ENCODE data around the gene PPP2R5C. TPM values are rescaled to one million over a fixed set of nuclear protein-coding genes. Genes with fewer than 3 reads are reported as not detected.

The PPP2R5C gene
- total RNA-seq, 3 donors from 2014 or later, result 90.5 to 105 (median 102) TPM

- H3K27me3 ChIP-seq, result no peaks in the 10 kb centered on the region
- no peak for DNase-seq (ENCODE audit: low spot score in 2 of 2)
- no peak overlapping the region for H3K4me3 ChIP-seq
- intact Hi-C loops (cut with DNase I; ENCODE audit: low total_unique reads), result no loop called here
- H3K4me1 ChIP-seq, result no peaks in the 10 kb centered on the region
- no peak overlapping the region for H3K27ac ChIP-seq
- H3K36me3 ChIP-seq, result no peaks in the 10 kb centered on the region
- no peaks in the 10 kb centered on the region for H3K9me3 ChIP-seq
- TF ChIP-seq CTCF (IDR thresholded peaks at IDR 0.05), result no peak
- TF ChIP-seq POLR2AphosphoS5 (IDR thresholded peaks at IDR 0.05), result no peak
- no peak for TF ChIP-seq POLR2A (IDR thresholded peaks at IDR 0.05)
These were observed 92.9 kb downstream of the PPP2R5C start for GRCh38 chr14:101854366-101854765.

- intact Hi-C loops (cut with DNase I; ENCODE audit: low total_unique reads), result loop anchor here (1.0 kb wide), 1 partner anchor 29 kb away; no protein-coding TSS in a partner anchor
- Histone ChIP-seq H3K27ac (no peak overlapping the region), H3K36me3 (no peaks in the 10 kb centered on the region), H3K9me3 (no peaks in the 10 kb centered on the region), H3K27me3 (no peaks in the 10 kb centered on the region), H3K4me3 (no peak overlapping the region), H3K4me1 (no peaks in the 10 kb centered on the region)
- DNase-seq (ENCODE audit: low spot score in 2 of 2), result no peak
- TF ChIP-seq POLR2AphosphoS5 (IDR thresholded peaks at IDR 0.05), result no peak
- no peak for TF ChIP-seq CTCF (IDR thresholded peaks at IDR 0.05)
- no peak for TF ChIP-seq POLR2A (IDR thresholded peaks at IDR 0.05)
These were observed 94.4 kb downstream of the PPP2R5C start for GRCh38 chr14:101855958-101856357.

- Histone ChIP-seq H3K4me3 (no peak overlapping the region), H3K9me3 (no peaks in the 10 kb centered on the region), H3K27ac (no peak overlapping the region), H3K4me1 (no peaks in the 10 kb centered on the region), H3K27me3 (no peaks in the 10 kb centered on the region), H3K36me3 (no peaks in the 10 kb centered on the region)
- intact Hi-C loops (cut with DNase I; ENCODE audit: low total_unique reads), result loop anchor here (1.0 kb wide), 1 partner anchor 29 kb away; no protein-coding TSS in a partner anchor
- DNase-seq (ENCODE audit: low spot score in 2 of 2), result no peak
- TF ChIP-seq POLR2A (IDR thresholded peaks at IDR 0.05) (no peak), CTCF (IDR thresholded peaks at IDR 0.05) (no peak), POLR2AphosphoS5 (IDR thresholded peaks at IDR 0.05) (no peak)
These were observed 95.0 kb downstream of the PPP2R5C start for GRCh38 chr14:101856536-101856935.

GRCh38 chr14:101857226-101857625 is 95.7 kb downstream of the PPP2R5C start:
- Histone ChIP-seq H3K36me3 (no peaks in the 10 kb centered on the region), H3K27me3 (no peaks in the 10 kb centered on the region), H3K4me3 (no peak overlapping the region), H3K4me1 (no peaks in the 10 kb centered on the region), H3K9me3 (no peaks in the 10 kb centered on the region), H3K27ac (no peak overlapping the region)
- intact Hi-C loops (cut with DNase I; ENCODE audit: low total_unique reads), result no loop called here
- no peak for DNase-seq (ENCODE audit: low spot score in 2 of 2)
- TF ChIP-seq CTCF (IDR thresholded peaks at IDR 0.05), result no peak
- no peak for TF ChIP-seq POLR2A (IDR thresholded peaks at IDR 0.05)
- TF ChIP-seq POLR2AphosphoS5 (IDR thresholded peaks at IDR 0.05), result no peak

- intact Hi-C loops (cut with DNase I; ENCODE audit: low total_unique reads), result no loop called here
These were observed 97.5 kb downstream of the PPP2R5C start for GRCh38 chr14:101858791-101859537.

More at GRCh38 chr14:101858791-101859537, 97.5 kb downstream of the PPP2R5C start:
- TF ChIP-seq POLR2A (IDR thresholded peaks at IDR 0.05), result no peak
- TF ChIP-seq POLR2AphosphoS5 (IDR thresholded peaks at IDR 0.05), result no peak
- no peak for TF ChIP-seq CTCF (IDR thresholded peaks at IDR 0.05)
- Histone ChIP-seq H3K27me3 (no peaks in the 10 kb centered on the region), H3K9me3 (no peaks in the 10 kb centered on the region), H3K27ac (peak overlapping the region in 1 of 2 donors; percentile 23), H3K4me3 (no peak overlapping the region), H3K4me1 (no peaks in the 10 kb centered on the region), H3K36me3 (no peaks in the 10 kb centered on the region)
- no peak for DNase-seq (ENCODE audit: low spot score in 2 of 2)
